KOPT-K1 (cell line): ENCODE results near the gene PSTPIP1.
A peak's percentile ranks its signal among the peaks of the same experiment; 100 is the strongest.

ENCODE experiments used
- H3K27ac ChIP-seq: fragments of 200-600 bp; sonication (generic); 2 replicates; pipeline ENCODE4 v1.5.1; 2016; ENCODE audit warnings: antibody characterized with exemption, mild to moderate bottlenecking, low read depth, low read length; ENCODE audit not compliant: poor library complexity, severe bottlenecking
- H3K36me3 ChIP-seq: fragments of 200-600 bp; sonication (generic); 2 replicates; pipeline ENCODE4 v1.5.1; 2017; ENCODE audit warnings: antibody characterized with exemption, mild to moderate bottlenecking, low read length, moderate library complexity; ENCODE audit not compliant: insufficient read depth
- H3K9me3 ChIP-seq: fragments of 200-600 bp; sonication (generic); 2 replicates; pipeline ENCODE4 v1.5.1; 2017; ENCODE audit warnings: antibody characterized with exemption, low read length, mild to moderate bottlenecking; ENCODE audit not compliant: insufficient read depth, poor library complexity, severe bottlenecking

The PSTPIP1 gene

DNA sequence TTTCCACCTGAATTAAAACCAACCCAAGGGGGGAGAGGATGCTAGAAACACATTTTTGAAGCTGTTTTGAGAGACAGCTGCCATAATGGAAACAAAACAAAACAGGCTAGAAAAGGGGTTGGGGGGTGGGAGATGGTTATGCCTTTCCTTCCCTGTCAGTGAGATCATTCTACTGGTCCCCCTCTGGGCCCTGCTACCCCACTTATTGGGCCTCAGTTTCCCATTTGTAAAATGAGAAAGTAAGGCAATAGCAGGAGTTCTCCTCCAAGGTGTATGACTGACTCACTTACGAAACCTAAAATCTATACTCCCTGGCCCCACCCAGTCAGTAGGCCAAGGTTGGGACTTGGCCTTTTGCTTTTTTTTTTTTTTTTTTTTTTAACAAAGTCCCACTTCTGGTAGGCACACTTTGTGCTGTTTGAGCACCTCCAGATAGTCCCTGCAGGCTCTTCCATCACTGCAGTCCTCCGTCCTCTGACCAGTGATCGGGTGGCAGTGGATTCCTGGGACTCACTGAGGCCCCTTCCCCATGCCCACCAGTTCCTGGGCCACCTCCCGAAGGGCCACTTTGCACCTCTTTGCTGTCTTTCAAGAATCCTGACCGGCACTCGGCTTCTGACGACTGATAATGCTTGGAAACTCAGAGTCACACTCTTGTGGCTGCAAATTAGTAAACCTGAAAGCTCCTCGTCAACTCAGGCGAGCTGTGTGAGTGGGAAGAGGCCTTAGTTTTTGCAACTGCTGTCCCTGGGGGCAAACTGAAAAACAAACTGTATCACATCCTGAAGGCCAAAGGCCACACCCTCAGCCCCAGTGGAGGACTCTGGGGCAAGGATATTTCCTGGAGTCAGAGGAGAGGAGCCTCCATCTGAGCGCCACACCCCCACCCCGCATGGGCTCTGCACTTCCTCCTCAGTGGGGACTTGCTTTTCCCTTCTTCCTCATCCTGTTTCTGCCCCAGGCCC lies 6.7 kb upstream of the PSTPIP1 start:
- no peaks in the 10 kb centered on the region for H3K9me3 ChIP-seq
- H3K36me3 ChIP-seq = no peaks in the 10 kb centered on the region
- H3K27ac ChIP-seq = peak overlapping the region; percentile 20

- Histone ChIP-seq H3K9me3 (no peaks in the 10 kb centered on the region), H3K27ac (peak overlapping the region; percentile 20), H3K36me3 (no peaks in the 10 kb centered on the region)
These were observed 5.8 kb upstream of the PSTPIP1 start for GRCh38 chr15:76988867-76989780.

DNA sequence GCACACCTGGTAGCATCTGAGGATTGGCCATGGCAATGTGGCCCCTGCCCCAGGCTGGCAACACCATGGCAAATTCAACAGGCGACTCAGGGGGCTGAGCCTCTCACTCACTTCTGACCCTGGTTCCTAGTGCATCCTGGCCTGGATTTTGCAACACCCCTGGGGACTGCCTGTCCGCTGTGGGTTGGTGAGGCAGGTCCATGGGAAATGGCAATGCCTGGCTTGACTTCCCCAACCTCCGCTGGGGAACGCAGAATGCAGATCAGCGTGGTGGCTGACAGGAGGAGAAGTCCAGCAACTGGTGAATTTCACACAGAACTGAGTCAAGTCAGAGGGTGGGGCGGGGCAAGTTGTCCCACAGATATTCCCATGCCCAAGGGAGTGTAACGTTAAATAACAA lies 3.9 kb upstream of the PSTPIP1 start:
- Histone ChIP-seq H3K36me3 (no peaks in the 10 kb centered on the region), H3K9me3 (no peaks in the 10 kb centered on the region), H3K27ac (no peak overlapping the region)

DNA sequence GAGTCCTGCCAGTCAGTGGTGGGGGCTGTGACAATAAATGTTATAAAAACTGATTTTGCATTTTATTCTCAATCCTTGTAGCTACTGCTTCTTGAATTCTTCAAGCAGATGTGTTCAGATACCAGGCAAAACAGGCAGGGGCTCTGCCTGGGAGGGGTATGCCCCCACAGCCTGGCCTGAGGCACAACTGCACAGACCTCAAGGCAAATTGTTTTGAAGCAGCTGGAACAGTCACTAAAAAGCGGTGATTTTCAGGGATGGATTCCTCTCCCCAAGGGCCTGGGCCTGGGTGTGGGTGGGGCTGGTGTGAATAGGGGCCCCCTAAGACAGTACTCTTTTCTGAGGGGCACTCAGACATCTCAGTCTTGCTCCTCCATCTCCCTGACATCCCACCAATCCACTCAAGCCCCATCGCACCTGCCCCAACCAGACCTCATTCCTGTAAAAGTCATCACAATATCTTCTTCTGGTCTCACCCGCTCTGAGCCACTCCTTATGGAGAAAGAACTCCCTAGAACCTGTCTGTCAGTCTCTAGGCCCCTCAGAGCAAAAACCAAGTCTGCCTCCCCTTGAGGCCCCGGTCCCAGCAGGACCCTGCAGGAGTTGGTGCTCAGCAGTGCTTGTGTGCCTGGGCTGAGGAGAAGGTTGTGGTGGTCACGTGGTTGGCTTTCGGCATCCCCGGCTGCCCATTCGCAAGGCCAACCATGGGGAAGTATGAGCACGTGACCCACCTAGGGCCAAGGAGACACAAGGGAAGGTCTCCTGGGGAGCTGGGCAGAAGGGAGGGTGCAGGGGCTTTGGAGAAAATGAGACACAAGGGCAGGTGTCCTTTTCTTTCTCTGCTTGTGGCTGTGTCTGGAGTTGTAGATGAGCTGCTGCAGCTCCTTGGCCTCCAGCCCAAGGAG lies 2.9 kb upstream of the PSTPIP1 start:
- H3K27ac ChIP-seq = no peak overlapping the region
- no peaks in the 10 kb centered on the region for H3K9me3 ChIP-seq
- H3K36me3 ChIP-seq = no peaks in the 10 kb centered on the region

DNA sequence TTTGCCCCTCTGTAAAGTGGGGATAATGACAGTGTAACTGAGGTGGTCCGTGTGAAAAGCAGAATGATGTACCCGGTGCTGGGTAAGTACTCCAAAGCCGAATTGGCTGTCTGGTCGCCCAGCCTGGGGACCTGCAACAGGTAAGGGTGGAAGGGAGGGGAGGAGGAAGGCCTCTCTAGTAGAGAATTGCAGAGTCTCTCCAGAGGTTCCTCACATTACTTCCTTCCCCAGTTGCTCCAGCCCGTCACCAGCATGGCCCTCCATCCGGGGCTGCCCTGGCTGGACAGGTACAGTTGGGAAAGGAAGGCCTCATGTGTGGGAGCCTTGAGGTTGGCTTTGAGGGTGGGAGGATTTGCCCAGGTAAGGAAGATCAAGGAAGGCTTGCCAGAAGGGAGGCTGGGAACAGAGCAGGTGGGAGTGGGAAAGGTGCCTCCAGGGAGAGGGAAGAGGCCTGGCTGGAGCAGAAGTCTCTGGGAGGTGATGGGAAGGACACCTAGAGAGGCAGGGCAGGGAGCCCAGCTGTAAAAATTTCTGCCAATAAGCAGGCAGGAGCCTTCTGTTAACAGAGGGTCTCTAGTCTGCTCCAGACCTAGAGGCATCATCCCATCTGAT lies 1.7 kb upstream of the PSTPIP1 start:
- no peak overlapping the region for H3K27ac ChIP-seq
- no peaks in the 10 kb centered on the region for H3K9me3 ChIP-seq
- H3K36me3 ChIP-seq = no peaks in the 10 kb centered on the region

DNA sequence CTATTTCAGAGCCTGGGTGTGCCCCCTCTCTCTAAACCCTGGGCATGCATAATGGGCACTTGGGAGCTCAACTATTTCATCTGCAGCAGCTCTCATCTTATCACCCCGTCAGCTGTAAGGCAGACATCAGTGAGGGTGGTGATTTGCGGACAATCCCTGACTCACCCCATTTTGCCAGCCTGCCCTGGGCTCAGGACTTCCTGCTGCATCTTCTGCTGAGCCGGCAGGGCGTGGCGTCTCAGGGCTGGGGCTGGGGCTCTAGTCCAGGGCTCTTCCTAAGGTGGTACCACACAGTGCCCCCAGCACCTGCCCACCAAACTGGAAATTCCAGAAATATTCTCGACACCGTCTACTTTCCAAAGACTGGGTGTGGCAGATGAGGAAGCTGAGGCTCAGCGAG lies 925 bp upstream of the PSTPIP1 start:
- Histone ChIP-seq H3K9me3 (no peaks in the 10 kb centered on the region), H3K36me3 (no peaks in the 10 kb centered on the region), H3K27ac (peak overlapping the region; percentile 95)

- no peaks in the 10 kb centered on the region for H3K36me3 ChIP-seq
- no peaks in the 10 kb centered on the region for H3K9me3 ChIP-seq
- H3K27ac ChIP-seq = peak overlapping the region; percentile 95
These were observed 430 bp upstream of the PSTPIP1 start for GRCh38 chr15:76994496-76994895.

DNA sequence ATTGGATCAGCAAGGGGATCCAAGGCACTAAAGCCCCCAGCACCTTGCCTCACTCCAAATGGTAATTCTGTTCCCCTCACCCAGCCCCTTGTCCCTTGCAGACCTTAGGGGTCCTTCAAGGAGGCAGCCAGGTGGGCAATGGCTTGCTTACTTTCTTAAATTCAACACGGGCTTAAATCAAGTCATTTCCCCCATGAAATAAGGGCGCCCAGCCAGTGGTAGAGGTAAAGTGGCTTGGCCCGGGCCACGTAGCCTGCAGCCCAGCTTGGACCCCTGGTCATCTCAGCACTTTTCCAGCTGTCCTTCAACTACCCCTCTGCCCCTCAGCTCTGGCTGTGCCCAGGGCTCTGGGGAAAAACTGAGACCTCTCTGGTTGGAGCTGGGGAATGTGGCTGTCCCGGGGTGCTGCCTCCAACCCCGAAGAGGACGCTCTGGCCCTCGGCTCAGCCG lies 1.2 kb downstream of the PSTPIP1 start:
- Histone ChIP-seq H3K27ac (peak overlapping the region; percentile 95), H3K36me3 (no peaks in the 10 kb centered on the region), H3K9me3 (no peaks in the 10 kb centered on the region)

DNA sequence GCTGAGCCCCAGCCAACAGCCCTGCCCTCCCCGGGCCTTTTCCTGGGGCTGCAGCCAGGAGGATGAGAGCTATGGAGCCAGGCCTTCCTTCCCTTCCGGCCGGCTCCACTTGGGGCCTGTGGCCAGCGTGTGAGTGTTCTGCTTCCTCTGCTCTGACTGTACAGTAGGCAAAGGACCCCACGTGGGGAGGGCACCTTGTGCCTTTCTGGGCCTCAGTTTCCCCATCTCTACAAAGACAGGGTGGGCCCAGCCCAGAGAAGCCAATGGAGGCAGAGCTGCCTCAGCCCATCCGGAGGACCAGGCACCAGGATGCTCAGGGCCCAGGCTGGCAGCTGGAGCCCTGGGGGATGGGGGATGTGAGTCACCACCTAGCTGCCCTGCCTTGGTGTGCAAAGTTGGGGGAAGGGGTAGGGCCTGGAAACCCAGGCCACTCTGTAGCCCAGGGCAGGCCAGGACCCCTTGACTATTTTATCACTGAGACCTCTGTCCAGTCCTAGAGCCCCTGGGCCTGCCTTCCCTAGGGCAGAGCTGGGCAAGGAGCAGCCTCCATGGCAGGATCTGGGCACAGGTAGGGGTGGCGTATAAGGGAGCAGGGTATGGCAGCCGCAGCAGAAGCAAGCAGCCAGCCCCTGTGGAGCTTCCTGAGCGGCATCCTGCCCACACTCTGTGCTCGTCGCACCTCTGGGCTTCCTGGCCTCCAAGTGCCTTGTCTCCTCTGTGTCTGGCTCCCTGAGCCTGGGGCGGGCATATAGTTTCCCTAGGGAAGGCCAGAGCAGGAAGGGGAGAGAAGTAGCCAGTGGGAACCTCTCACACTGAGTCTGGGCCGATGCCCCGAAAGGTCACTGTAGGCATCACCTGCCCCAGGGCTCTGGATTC lies 1.8 kb downstream of the PSTPIP1 start:
- peak overlapping the region; percentile 1 for H3K27ac ChIP-seq
- H3K9me3 ChIP-seq = no peaks in the 10 kb centered on the region
- H3K36me3 ChIP-seq = no peaks in the 10 kb centered on the region

DNA sequence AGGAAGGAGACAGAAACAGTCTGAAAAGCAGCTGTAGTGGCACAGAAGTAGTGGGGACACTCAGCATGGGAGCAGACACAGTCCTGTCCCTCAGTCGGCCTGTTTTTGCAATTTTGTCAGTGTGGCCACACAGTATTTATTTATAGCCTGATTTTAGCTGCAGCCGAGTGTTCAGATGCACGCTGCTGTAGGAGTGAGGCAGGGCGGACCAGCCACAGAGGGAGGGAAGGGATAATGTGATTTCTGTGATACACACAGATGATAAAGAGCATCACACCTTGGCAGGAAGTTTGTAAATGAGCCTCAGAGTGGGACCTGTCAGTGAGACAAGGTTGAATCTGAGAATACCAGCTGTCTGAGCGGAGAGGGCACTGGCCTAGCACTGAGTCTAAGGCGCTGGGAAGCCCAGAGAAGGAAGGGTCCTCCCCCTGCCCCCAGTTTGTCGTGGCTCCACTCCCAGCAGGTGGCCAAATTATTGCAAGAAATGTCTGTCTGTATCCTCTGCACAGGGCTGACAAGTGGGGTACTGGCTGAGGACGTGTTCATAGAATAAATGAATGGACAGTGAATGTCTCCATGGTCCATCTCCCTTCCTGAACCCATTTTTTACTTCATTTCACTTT lies 3.8 kb downstream of the PSTPIP1 start:
- peak overlapping the region; percentile 22 for H3K27ac ChIP-seq
- no peaks in the 10 kb centered on the region for H3K9me3 ChIP-seq
- H3K36me3 ChIP-seq = no peaks in the 10 kb centered on the region

DNA sequence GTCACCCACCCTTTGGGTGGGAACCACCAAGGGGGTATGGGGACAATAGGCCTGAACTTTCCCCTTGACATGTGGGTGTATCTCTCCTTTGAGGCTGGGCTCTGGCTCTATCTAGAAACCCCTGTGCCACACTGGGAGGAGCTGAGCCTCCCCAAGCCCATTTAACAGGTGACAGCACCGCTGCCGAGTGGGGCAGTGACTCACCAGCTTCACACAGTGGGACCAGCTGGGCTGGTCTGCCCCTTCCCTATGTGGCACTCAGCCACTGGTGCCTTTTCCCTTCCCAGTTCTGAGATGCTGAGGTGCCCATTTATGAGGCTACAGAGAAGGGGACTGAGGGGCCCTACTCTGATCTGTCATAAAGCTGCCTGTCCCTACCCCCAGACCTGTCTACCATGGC lies 5.1 kb downstream of the PSTPIP1 start:
- no peaks in the 10 kb centered on the region for H3K36me3 ChIP-seq
- no peaks in the 10 kb centered on the region for H3K9me3 ChIP-seq
- H3K27ac ChIP-seq = no peak overlapping the region

- Histone ChIP-seq H3K9me3 (no peaks in the 10 kb centered on the region), H3K27ac (no peak overlapping the region), H3K36me3 (no peaks in the 10 kb centered on the region)
These were observed 6.4 kb downstream of the PSTPIP1 start for GRCh38 chr15:77001351-77001750.

GRCh38 chr15:77001966-77002365 lies 7.0 kb downstream of the PSTPIP1 start:
- Histone ChIP-seq H3K36me3 (no peaks in the 10 kb centered on the region), H3K27ac (peak overlapping the region; percentile 60)

More at GRCh38 chr15:77001966-77002365, 7.0 kb downstream of the PSTPIP1 start:
- no peaks in the 10 kb centered on the region for H3K9me3 ChIP-seq
